Effector memory CD8-positive, alpha-beta T cell (primary cell): Measurements from ENCODE around the gene HLA-DMB.

Experiments
- ATAC-seq: fragments of 150-1000 bp; cut with Tn5 transposase; replicated peaks from 2 replicates; pipeline ENCODE4 v1.10.0; 2021; ENCODE audit warnings: mild to moderate bottlenecking, moderate library complexity
- DNase-seq, 3 experiments: peaks; one replicate each; pipeline ENCODE4 v3.0.0; 2021
- H3K27ac Mint-ChIP-seq, 2 donors: one replicate each; pipeline ENCODE4 v1.8.0; 2022; ENCODE audit warnings: mild to moderate bottlenecking in 2 of 2, mixed read lengths in 2 of 2, moderate library complexity in 2 of 2
- H3K27me3 Mint-ChIP-seq, 2 donors: one replicate each; pipeline ENCODE4 v1.8.0; 2022; ENCODE audit warnings: mixed read lengths in 2 of 2
- H3K36me3 Mint-ChIP-seq: one replicate; pipeline ENCODE4 v1.8.0; 2022; ENCODE audit warnings: mild to moderate bottlenecking, moderate library complexity, mixed read lengths; ENCODE audit not compliant: insufficient read depth
- H3K4me1 Mint-ChIP-seq, 2 donors: one replicate each; pipeline ENCODE4 v1.8.0; 2022; ENCODE audit warnings: low read depth in 2 of 2, mixed read lengths in 2 of 2
- H3K4me3 Mint-ChIP-seq, 2 donors: one replicate each; pipeline ENCODE4 v1.8.0; 2022; ENCODE audit warnings: mild to moderate bottlenecking in 2 of 2, mixed read lengths in 2 of 2, moderate library complexity in 2 of 2
- H3K9me3 Mint-ChIP-seq, 2 donors: one replicate each; pipeline ENCODE4 v1.8.0; 2022; ENCODE audit warnings: mixed read lengths in 2 of 2
- total RNA-seq, 9 experiments: gene quantifications; one replicate each; lab custom pipeline; 2026; lab: John Stamatoyannopoulos, UW

HLA-DMB gene
- total RNA-seq = 0.33 to 10.9 (median 1.7) reads per million in 9 experiments

DNA sequence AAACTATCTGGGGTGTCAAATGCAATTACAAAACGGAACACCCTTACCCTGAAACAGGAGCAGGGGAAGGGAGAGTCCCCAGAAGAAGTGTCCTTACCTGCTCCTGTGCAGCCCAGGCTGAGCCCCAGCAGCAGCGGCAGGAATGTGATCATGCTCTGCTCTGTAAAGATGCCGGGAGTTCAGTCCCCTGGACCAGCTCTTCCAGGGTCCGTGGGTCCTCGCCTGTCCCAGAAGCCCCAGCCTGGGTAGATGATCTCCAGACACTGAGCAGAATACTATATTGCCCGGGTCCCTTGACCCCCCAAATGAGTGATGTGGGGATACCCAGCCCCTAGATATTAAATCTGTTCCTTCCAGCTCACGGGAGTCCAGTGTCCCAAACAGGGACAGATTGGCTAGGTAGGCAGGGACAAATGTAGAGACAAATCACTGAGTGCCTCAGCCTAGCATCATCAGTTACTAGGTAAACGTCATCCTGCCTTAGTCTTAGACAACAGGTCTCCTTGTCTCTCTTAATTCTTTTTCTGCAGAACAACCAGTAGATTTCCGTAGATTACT lies at the start of gene HLA-DMB:
TSS of gene HLA-DMB (minus strand) at position 373 of the 558 bp plus-strand sequence. CDS start at position 152, 221 bp downstream.
- peaks cover 3% of the 10 kb centered on the region for H3K36me3 Mint-ChIP-seq
- H3K4me3 Mint-ChIP-seq = peak within 1 kb of the TSS; percentile 86 to 88
- H3K27me3 Mint-ChIP-seq = no peaks in the 10 kb centered on the region
- peak; percentile 43 to 59 (median 52) for DNase-seq
- H3K27ac Mint-ChIP-seq = peak within 1 kb of the TSS; percentile 92 to 95
- peak; percentile 72 for ATAC-seq
- H3K4me1 Mint-ChIP-seq = peaks cover 47 to 60% of the 10 kb centered on the region in 2 donors
- no peaks in the 10 kb centered on the region for H3K9me3 Mint-ChIP-seq

- H3K9me3 Mint-ChIP-seq = no peaks in the 10 kb centered on the region
- H3K4me1 Mint-ChIP-seq = peaks cover 3 to 4% of the 10 kb centered on the region in 2 donors
- H3K4me3 Mint-ChIP-seq = no peak overlapping the region
- ATAC-seq = no peak
- H3K27ac Mint-ChIP-seq = no peak overlapping the region
- no peak for DNase-seq
- peaks cover 5 to 8% of the 10 kb centered on the region in 2 donors for H3K27me3 Mint-ChIP-seq
- peaks cover 4% of the 10 kb centered on the region for H3K36me3 Mint-ChIP-seq
Observed at GRCh38 chr6:32989368-32989767, 48.5 kb upstream of the HLA-DMB start.

DNA sequence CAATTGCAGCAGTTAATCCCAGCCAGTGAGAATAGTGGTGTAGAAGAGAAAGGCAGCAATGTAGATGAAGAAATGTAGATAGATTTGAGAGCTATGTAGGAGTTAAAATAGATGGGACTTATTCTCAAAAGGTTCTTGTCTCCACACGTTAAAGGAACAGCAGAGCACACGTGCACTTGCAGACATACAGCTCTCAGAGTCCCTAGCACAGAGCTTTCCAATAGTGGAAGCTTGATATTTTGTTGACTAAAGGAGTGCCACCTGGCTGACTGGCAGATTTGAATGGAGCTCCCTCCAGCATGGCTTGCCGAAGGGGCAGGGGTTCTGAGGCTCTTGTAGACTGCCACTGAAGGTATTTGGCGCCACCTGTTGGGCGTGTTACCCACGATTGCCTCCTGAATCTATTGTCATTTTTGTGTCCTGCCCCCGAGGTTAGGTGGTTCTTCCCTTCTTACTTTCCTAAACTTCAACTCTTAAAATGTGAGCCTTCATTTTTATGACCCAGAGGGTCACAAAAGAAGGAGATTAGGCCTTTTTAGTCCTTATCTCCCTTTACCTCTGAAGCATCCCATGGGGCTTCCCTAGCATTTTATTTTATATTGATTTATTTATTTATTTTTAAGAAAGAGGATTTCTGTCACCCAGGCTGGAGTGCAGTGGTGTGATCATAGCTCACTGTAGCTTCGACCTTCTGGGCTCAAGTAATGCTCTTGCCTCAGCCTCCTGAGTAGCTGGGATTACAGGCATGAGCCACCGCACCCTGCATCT lies 44.0 kb upstream of the HLA-DMB start:
- H3K36me3 Mint-ChIP-seq = peaks cover 32% of the 10 kb centered on the region
- ATAC-seq (peak; percentile 95), DNase-seq (peak; percentile 88 to 91 (median 91))
- peaks cover 15 to 17% of the 10 kb centered on the region in 2 donors for H3K4me1 Mint-ChIP-seq
- H3K4me3 Mint-ChIP-seq = no peak overlapping the region
- H3K27ac Mint-ChIP-seq = peak overlapping the region; percentile 3 to 53
- H3K9me3 Mint-ChIP-seq = no peaks in the 10 kb centered on the region
- H3K27me3 Mint-ChIP-seq = no peaks in the 10 kb centered on the region

DNA sequence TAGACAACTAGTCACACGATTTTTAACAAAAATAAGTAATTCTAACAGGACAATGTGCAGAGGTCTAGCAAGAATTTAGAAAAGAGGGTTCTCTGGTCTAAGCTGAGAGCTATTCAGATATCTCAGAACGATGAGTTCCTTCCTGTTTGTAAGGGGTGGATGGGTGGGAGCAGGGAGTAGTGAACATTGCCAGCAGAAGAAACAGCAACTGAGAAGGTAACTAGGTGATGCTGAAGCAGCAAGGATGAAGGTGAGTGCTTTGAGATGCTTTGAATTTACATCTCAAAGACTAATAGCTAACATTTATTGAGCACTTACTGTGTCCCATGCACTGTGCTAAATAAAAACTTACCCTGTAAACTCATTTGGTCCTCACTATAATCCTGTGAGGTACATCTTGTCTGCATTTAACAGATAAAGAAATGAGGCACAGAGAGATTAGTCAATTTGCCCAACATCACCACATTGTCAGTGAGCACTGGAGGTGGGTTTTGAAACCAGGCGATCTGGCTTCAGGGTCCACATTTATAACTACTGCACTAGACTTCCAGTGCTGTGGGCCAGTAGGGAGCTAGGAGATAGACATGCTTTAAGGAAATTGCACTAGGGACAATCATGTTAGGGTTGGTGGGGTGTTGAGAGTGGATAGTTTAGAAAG lies 43.3 kb upstream of the HLA-DMB start:
- H3K4me1 Mint-ChIP-seq = peaks cover 19 to 22% of the 10 kb centered on the region in 2 donors
- peaks cover 39% of the 10 kb centered on the region for H3K36me3 Mint-ChIP-seq
- DNase-seq = no peak
- H3K27ac Mint-ChIP-seq = peak overlapping the region; percentile 53 to 90
- no peak overlapping the region for H3K4me3 Mint-ChIP-seq
- no peaks in the 10 kb centered on the region for H3K27me3 Mint-ChIP-seq
- no peak for ATAC-seq
- no peaks in the 10 kb centered on the region for H3K9me3 Mint-ChIP-seq

- peak overlapping the region; percentile 53 to 90 for H3K27ac Mint-ChIP-seq
Observed at GRCh38 chr6:32983493-32983848, 42.6 kb upstream of the HLA-DMB start.

DNA sequence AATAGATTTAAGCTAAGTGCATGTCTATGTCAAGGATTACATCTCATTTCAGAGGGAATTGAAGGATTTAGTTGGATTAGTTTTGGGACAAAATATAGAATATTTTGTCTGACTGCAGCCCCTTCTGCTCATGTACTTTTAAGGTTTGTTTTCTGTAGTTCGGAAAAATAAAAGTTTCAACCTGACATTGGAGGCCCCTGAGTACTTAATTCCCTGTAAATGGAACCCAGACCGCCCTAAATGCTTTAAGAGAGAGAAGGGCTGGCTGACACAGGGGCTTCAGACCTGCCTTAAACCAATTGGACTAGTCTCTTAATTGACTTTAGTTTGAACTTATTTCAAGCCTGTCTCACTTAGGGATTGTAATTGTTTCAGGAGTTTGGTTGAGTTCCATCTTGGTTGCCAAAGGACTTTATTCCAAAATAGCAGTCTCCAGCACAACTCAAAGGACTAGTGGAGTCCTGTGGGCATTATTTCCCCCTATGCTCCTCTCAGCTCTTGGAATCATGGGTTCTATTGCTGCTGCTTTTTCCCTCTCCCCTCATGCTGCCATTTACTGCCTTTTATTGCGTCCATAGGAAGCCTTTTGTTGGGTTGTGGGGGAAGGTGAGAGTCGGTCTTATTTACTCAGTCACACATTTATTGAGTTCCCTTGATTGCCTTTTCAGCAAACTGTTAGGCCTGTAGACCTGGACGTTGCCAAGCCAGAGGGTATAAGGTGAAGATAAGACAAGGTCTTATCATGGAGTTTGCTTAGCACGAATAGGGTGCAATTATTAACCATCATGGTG lies 42.1 kb upstream of the HLA-DMB start:
- DNase-seq = no peak
- Mint-ChIP-seq H3K4me1 (peaks cover 24 to 25% of the 10 kb centered on the region in 2 donors), H3K27me3 (no peaks in the 10 kb centered on the region), H3K9me3 (no peaks in the 10 kb centered on the region), H3K36me3 (peaks cover 47% of the 10 kb centered on the region), H3K27ac (peak overlapping the region in 1 of 2 donors; percentile 90), H3K4me3 (no peak overlapping the region)
- no peak for ATAC-seq

More at GRCh38 chr6:32983493-32983848, 42.6 kb upstream of the HLA-DMB start:
- ATAC-seq (no peak), DNase-seq (no peak)
- Mint-ChIP-seq H3K27me3 (no peaks in the 10 kb centered on the region), H3K36me3 (peaks cover 45% of the 10 kb centered on the region), H3K4me1 (peaks cover 24 to 25% of the 10 kb centered on the region in 2 donors), H3K9me3 (no peaks in the 10 kb centered on the region), H3K4me3 (no peak overlapping the region)

- Mint-ChIP-seq H3K27ac (peak overlapping the region; percentile 28 to 90), H3K4me1 (peaks cover 29 to 31% of the 10 kb centered on the region in 2 donors), H3K4me3 (no peak overlapping the region), H3K36me3 (peaks cover 54% of the 10 kb centered on the region), H3K9me3 (no peaks in the 10 kb centered on the region), H3K27me3 (no peaks in the 10 kb centered on the region)
- no peak for ATAC-seq
- DNase-seq = no peak
Observed at GRCh38 chr6:32982084-32982701, 41.4 kb upstream of the HLA-DMB start.

DNA sequence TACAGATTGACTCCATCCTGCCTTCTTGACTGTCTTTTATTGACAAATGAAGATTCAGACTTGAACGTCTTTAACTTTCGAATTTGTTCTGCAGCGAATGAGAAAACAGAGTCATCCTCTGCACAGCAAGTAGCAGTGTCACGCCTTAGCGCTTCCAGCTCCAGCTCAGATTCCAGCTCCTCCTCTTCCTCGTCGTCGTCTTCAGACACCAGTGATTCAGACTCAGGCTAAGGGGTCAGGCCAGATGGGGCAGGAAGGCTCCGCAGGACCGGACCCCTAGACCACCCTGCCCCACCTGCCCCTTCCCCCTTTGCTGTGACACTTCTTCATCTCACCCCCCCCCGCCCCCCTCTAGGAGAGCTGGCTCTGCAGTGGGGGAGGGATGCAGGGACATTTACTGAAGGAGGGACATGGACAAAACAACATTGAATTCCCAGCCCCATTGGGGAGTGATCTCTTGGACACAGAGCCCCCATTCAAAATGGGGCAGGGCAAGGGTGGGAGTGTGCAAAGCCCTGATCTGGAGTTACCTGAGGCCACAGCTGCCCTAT lies 39.7 kb upstream of the HLA-DMB start:
- H3K36me3 Mint-ChIP-seq = peaks cover 70% of the 10 kb centered on the region
- no peak for ATAC-seq
- H3K4me1 Mint-ChIP-seq = peaks cover 44 to 48% of the 10 kb centered on the region in 2 donors
- no peak for DNase-seq
- no peaks in the 10 kb centered on the region for H3K9me3 Mint-ChIP-seq
- H3K4me3 Mint-ChIP-seq = peak overlapping the region in 1 of 2 donors; percentile 19
- peak overlapping the region; percentile 46 to 90 for H3K27ac Mint-ChIP-seq
- no peaks in the 10 kb centered on the region for H3K27me3 Mint-ChIP-seq

DNA sequence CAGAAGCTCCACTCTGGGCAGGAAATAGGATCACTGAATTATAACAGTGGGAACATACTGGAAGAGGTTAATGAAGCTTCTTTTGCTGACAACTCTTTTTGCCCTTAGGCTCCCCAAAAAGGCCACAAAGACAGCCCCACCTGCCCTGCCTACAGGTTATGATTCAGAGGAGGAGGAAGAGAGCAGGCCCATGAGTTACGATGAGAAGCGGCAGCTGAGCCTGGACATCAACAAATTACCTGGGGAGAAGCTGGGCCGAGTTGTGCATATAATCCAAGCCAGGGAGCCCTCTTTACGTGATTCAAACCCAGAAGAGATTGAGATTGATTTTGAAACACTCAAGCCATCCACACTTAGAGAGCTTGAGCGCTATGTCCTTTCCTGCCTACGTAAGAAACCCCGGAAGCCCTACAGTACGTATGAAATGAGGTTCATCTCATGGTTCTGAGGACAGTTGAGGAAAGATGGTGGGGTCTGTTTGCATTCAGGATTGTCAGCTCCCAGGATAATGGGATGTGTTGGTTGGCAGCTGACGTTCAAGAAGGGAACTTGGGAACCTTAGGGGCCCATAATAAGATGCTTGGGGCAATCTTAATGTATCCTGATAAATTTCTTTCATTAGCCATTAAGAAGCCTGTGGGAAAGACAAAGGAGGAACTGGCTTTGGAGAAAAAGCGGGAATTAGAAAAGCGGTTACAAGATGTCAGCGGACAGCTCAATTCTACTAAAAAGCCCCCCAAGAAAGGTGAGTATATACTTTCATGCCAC lies 39.1 kb upstream of the HLA-DMB start:
- H3K9me3 Mint-ChIP-seq = no peaks in the 10 kb centered on the region
- peak overlapping the region; percentile 46 to 98 for H3K27ac Mint-ChIP-seq
- peaks cover 45 to 54% of the 10 kb centered on the region in 2 donors for H3K4me1 Mint-ChIP-seq
- peaks cover 77% of the 10 kb centered on the region for H3K36me3 Mint-ChIP-seq
- ATAC-seq = no peak
- no peaks in the 10 kb centered on the region for H3K27me3 Mint-ChIP-seq
- no peak for DNase-seq
- peak overlapping the region in 1 of 2 donors; percentile 19 for H3K4me3 Mint-ChIP-seq

- peak overlapping the region; percentile 13 to 55 for H3K4me3 Mint-ChIP-seq
- H3K27ac Mint-ChIP-seq = peak overlapping the region; percentile 59 to 98
- H3K9me3 Mint-ChIP-seq = no peaks in the 10 kb centered on the region
- no peak for DNase-seq
- H3K4me1 Mint-ChIP-seq = peaks cover 46 to 64% of the 10 kb centered on the region in 2 donors
- ATAC-seq = no peak
- peaks cover 96% of the 10 kb centered on the region for H3K36me3 Mint-ChIP-seq
- H3K27me3 Mint-ChIP-seq = no peaks in the 10 kb centered on the region
Observed at GRCh38 chr6:32977953-32978324, 37.1 kb upstream of the HLA-DMB start.

DNA sequence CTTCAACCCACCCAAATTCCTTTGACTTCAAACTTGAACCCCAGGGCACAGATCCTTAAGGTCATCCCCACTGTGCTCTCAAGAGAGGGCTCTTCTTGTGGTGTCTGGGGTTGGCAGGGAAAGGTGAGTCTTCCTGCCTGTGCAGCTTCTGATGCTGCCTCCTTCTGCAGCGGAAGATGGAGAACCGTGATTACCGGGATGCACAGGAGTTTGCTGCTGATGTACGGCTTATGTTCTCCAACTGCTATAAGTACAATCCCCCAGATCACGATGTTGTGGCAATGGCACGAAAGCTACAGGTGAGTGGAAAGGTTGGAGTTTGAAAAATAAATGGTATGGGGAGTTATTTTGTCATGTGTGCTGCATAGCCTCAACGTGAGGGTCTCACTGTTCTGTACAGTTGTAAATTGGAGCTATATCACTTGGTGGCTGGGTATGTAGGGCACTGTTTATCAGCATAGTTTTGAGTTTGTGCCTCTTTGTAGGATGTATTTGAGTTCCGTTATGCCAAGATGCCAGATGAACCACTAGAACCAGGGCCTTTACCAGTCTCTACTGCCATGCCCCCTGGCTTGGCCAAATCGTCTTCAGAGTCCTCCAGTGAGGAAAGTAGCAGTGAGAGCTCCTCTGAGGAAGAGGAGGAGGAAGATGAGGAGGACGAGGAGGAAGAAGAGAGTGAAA lies 36.6 kb upstream of the HLA-DMB start:
- Mint-ChIP-seq H3K9me3 (no peaks in the 10 kb centered on the region), H3K4me1 (peaks cover 52 to 66% of the 10 kb centered on the region in 2 donors), H3K36me3 (peaks cover 100% of the 10 kb centered on the region), H3K27ac (peak overlapping the region; percentile 59 to 98), H3K4me3 (peak overlapping the region; percentile 13 to 41), H3K27me3 (no peaks in the 10 kb centered on the region)
- DNase-seq = no peak
- no peak for ATAC-seq
